Measurements from ENCODE around the gene COPE.

- TF ChIP-seq CTCF (IDR thresholded peaks at IDR 0.05; ENCODE audit: poor library complexity, severe bottlenecking) (no peak), EP300 (conservative IDR thresholded peaks at IDR 0.05; ENCODE audit: poor library complexity, severe bottlenecking) (no peak), EZH2 (IDR thresholded peaks at IDR 0.05; ENCODE audit: borderline replicate concordance, insufficient read depth, low read length, poor library complexity, severe bottlenecking) (no peak)
Measured at GRCh38 chr19:18894254-18895037, 24.7 kb downstream of the COPE start.
